Caco-2 (cell line): ENCODE data around the gene CLDN7. TPM values are rescaled to one million over a fixed set of nuclear protein-coding genes. Genes with fewer than 3 reads are reported as not detected.
A peak's percentile ranks its signal among the peaks of the same experiment; 100 is the strongest.

ENCODE experiments used
- BruUV-seq: library from RNA; stranded (reverse); fragments of 400-500 nt; replicated peaks from 2 replicates; lab custom pipeline; 2021; lab: Mats Ljungman, UMichigan
- CTCF ChIA-PET: fragments of 300-600 bp; sonication (Branson Sonifier 250); formaldehyde crosslinking; loops from one replicate; lab custom pipeline; 2022; ENCODE audit warnings: antibody characterized with exemption; lab: Charles Lee
- POLR2A ChIA-PET: fragments of 300-600 bp; sonication (Branson Sonifier 250); formaldehyde crosslinking; loops from one replicate; lab custom pipeline; 2022; ENCODE audit warnings: antibody characterized with exemption; lab: Charles Lee
- DNase-seq, 2 experiments: peaks; one replicate each; pipeline versions ENCODE4 v3.0.0 to v3.0.0-alpha.2; 2020 to 2022
- H3K27me3 ChIP-seq: replicated peaks from 2 replicates; pipeline ENCODE4 v1.6.0; 2011; ENCODE audit warnings: low read length; ENCODE audit not compliant: control insufficient read depth, insufficient read depth
- H3K36me3 ChIP-seq: 2 replicates; pipeline ENCODE4 v1.5.1; 2011; ENCODE audit warnings: low read length; ENCODE audit not compliant: control insufficient read depth, insufficient read depth
- H3K4me1 ChIP-seq: fragments of 250-450 bp; sonication (Bioruptor Pico); 2 replicates; pipeline ENCODE4 v1.5.1; 2020; ENCODE audit warnings: mild to moderate bottlenecking
- H3K4me3 ChIP-seq: 2 replicates; pipeline ENCODE4 v1.5.1; 2011; ENCODE audit warnings: low read depth, mild to moderate bottlenecking, control low read depth, low read length
- H3K9me3 ChIP-seq: fragments of 250-450 bp; sonication (Bioruptor Pico); 2 replicates; pipeline ENCODE4 v1.5.1; 2020; ENCODE audit warnings: mild to moderate bottlenecking, moderate library complexity
- H3K27ac Mint-ChIP-seq: one replicate; pipeline ENCODE4 v1.8.0; 2022; ENCODE audit warnings: mixed read lengths; ENCODE audit not compliant: unreplicated experiment
- H3K27me3 Mint-ChIP-seq: one replicate; pipeline ENCODE4 v1.8.0; 2022; ENCODE audit warnings: mixed read lengths; ENCODE audit not compliant: insufficient read depth, unreplicated experiment
- H3K36me3 Mint-ChIP-seq: one replicate; pipeline ENCODE4 v1.8.0; 2022; ENCODE audit warnings: mild to moderate bottlenecking, mixed read lengths; ENCODE audit not compliant: insufficient read depth, unreplicated experiment
- H3K4me1 Mint-ChIP-seq: one replicate; pipeline ENCODE4 v1.8.0; 2022; ENCODE audit warnings: low read depth, mixed read lengths; ENCODE audit not compliant: unreplicated experiment
- H3K4me3 Mint-ChIP-seq: one replicate; pipeline ENCODE4 v1.8.0; 2022; ENCODE audit warnings: mild to moderate bottlenecking, moderate library complexity, mixed read lengths; ENCODE audit not compliant: unreplicated experiment
- H3K9me3 Mint-ChIP-seq: one replicate; pipeline ENCODE4 v1.8.0; 2022; ENCODE audit warnings: mixed read lengths; ENCODE audit not compliant: unreplicated experiment
- intact Hi-C: fragments of 100-400 bp; cut with micrococcal nuclease; formaldehyde crosslinking; loops from one replicate; pipeline ENCODE4 v1.10.0; 2022; ENCODE audit not compliant: unreplicated experiment
- total RNA-seq: library from RNA; stranded (reverse); gene quantifications from 2 replicates; pipeline ENCODE4 v1.2.3, GENCODE V29; 2022
- TF ChIP-seq, protein P1 (sequence below), 2 experiments: fragments of 200-600 bp in 1 of 2; IDR thresholded peaks; 1 replicate in 1 of 2; 2 replicates in 1 of 2; pipeline versions ENCODE4 v1.5.1 to v1.8.0; 2011 to 2022; ENCODE audit warnings: antibody characterized with exemption in 1 of 2, control low read depth in 1 of 2, inconsistent platforms in 1 of 2, low read depth in 1 of 2, low read length in 1 of 2, mild to moderate bottlenecking in 1 of 2, moderate library complexity in 1 of 2; ENCODE audit not compliant: insufficient read depth in 1 of 2, severe bottlenecking in 1 of 2, unreplicated experiment in 1 of 2

The CLDN7 gene
- total RNA-seq, 1 experiment from 2014 or later, result 111 TPM

DNA sequence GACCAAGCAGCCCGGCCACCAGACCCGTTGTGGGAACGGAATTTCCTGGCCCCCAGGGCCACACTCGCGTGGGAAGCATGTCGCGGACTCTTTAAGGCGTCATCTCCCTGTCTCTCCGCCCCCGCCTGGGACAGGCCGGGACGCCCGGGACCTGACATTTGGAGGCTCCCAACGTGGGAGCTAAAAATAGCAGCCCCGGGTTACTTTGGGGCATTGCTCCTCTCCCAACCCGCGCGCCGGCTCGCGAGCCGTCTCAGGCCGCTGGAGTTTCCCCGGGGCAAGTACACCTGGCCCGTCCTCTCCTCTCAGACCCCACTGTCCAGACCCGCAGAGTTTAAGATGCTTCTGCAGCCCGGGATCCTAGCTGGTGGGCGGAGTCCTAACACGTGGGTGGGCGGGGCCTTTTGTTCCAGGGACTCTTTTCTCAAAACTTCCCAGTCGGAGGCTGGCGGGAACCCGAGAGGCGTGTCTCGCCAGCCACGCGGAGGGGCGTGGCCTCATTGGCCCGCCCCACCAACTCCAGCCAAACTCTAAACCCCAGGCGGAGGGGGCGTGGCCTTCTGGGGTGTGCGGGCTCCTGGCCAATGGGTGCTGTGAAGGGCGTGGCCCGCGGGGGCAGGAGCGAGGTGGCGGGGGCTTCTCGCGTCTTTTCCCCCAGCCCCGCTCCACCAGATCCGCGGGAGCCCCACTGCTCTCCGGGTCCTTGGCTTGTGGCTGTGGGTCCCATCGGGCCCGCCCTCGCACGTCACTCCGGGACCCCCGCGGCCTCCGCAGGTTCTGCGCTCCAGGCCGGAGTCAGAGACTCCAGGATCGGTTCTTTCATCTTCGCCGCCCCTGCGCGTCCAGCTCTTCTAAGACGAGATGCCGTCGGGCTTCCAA is 19.0 kb upstream of the CLDN7 start, which contains the start of gene SLC2A4:
TSS of gene SLC2A4 (plus strand) at position 645 of the 879 bp plus-strand sequence. CDS start at position 862, 217 bp downstream.
- intact Hi-C loops, result loop anchor here (1.0 kb wide), 1 partner anchor 13 kb away; the partner anchor contains the start of gene YBX2
- H3K36me3 Mint-ChIP-seq, result peaks cover 5% of the 10 kb centered on the region
- no TSS peak for BruUV-seq

DNA sequence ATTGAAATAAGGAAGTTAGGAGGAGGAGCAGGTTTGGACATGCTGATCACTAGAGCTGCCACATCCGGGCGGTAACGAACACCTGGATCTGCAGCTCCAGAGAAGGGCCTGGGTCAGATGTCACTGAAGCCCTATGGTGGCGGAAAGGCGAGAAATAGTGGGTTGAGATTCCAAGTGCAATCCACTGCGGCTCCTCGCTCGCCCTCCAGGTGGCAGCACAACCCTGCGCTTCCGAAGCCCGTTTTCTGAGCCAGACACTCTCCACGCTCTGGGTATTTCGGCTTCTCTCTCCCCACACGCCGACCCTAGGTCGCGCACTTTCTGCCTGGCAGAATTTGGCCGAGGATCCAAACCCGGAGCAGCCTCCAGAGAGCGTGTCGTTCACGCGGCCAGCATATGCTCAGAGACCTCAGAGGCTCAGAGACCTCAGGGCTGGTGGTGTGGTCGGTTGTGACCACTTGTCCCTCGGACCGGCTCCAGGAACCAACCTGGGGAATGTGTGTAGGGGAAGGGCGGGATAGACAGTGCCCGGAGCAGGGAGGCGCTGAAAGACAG is 18.3 kb upstream of the CLDN7 start:
- intact Hi-C loops, result loop anchor here (1.0 kb wide), 2 partner anchors 14 to 65 kb away; partner anchors contain the start of gene YBX2
- Mint-ChIP-seq H3K9me3 (no peaks in the 10 kb centered on the region), H3K4me3 (peak overlapping the region; percentile 85), H3K4me1 (peaks cover 8% of the 10 kb centered on the region), H3K36me3 (peaks cover 5% of the 10 kb centered on the region), H3K27me3 (no peaks in the 10 kb centered on the region), H3K27ac (peak overlapping the region; percentile 85)
- Histone ChIP-seq H3K4me3 (peak overlapping the region; percentile 38), H3K36me3 (no peaks in the 10 kb centered on the region), H3K4me1 (peaks cover 3% of the 10 kb centered on the region; the same call in 1 of the 2 replicates), H3K9me3 (no peaks in the 10 kb centered on the region), H3K27me3 (no peaks in the 10 kb centered on the region)
- no TSS peak for BruUV-seq
- DNase-seq, result peak; percentile 67 to 81
- POLR2A ChIA-PET, result interaction anchor here (0.8 to 1.5 kb wide), 3 partner anchors 11 to 124 kb away, joined by 3 to 5 read pairs (median 3); partner anchors contain the start of gene TMEM256
- CTCF ChIA-PET, result interaction anchor here (0.7 to 1.8 kb wide), 5 partner anchors 11 to 370 kb away, joined by 3 to 20 read pairs (median 6); partner anchors contain the start of gene ATP1B2
- TF ChIP-seq, protein P1, sequence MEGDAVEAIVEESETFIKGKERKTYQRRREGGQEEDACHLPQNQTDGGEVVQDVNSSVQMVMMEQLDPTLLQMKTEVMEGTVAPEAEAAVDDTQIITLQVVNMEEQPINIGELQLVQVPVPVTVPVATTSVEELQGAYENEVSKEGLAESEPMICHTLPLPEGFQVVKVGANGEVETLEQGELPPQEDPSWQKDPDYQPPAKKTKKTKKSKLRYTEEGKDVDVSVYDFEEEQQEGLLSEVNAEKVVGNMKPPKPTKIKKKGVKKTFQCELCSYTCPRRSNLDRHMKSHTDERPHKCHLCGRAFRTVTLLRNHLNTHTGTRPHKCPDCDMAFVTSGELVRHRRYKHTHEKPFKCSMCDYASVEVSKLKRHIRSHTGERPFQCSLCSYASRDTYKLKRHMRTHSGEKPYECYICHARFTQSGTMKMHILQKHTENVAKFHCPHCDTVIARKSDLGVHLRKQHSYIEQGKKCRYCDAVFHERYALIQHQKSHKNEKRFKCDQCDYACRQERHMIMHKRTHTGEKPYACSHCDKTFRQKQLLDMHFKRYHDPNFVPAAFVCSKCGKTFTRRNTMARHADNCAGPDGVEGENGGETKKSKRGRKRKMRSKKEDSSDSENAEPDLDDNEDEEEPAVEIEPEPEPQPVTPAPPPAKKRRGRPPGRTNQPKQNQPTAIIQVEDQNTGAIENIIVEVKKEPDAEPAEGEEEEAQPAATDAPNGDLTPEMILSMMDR (IDR thresholded peaks at IDR 0.05; ENCODE audit: insufficient read depth in 1 of 2, low read depth in 1 of 2, low read length in 1 of 2, severe bottlenecking in 1 of 2, unreplicated experiment in 1 of 2), result peak; percentile 59 to 68

More for the DNA sequence above, 19.0 kb upstream of the CLDN7 start, which contains the start of gene SLC2A4:
- Histone ChIP-seq H3K27me3 (no peaks in the 10 kb centered on the region), H3K36me3 (no peaks in the 10 kb centered on the region), H3K4me3 (peak within 1 kb of the TSS; percentile 54), H3K4me1 (peaks cover 3% of the 10 kb centered on the region; the same call in 1 of the 2 replicates), H3K9me3 (no peaks in the 10 kb centered on the region)
- peak within 1 kb of the TSS; percentile 85 for H3K4me3 Mint-ChIP-seq
- no peaks in the 10 kb centered on the region for H3K27me3 Mint-ChIP-seq
- H3K9me3 Mint-ChIP-seq, result no peaks in the 10 kb centered on the region
- TF ChIP-seq, protein P1 (IDR thresholded peaks at IDR 0.05; ENCODE audit: insufficient read depth in 1 of 2, low read depth in 1 of 2, low read length in 1 of 2, severe bottlenecking in 1 of 2, unreplicated experiment in 1 of 2), result no peak
- POLR2A ChIA-PET, result interaction anchor here (0.6 to 1.5 kb wide), 5 partner anchors 10 to 279 kb away, joined by 3 to 5 read pairs (median 3); partner anchors contain the start of gene TMEM256
- CTCF ChIA-PET, result interaction anchor here (0.6 to 1.8 kb wide), 9 partner anchors 11 to 603 kb away, joined by 3 to 20 read pairs (median 6); partner anchors contain the start of gene ATP1B2
- peak; percentile 91 to 92 for DNase-seq
- peaks cover 8% of the 10 kb centered on the region for H3K4me1 Mint-ChIP-seq
- peak within 1 kb of the TSS; percentile 85 for H3K27ac Mint-ChIP-seq

DNA sequence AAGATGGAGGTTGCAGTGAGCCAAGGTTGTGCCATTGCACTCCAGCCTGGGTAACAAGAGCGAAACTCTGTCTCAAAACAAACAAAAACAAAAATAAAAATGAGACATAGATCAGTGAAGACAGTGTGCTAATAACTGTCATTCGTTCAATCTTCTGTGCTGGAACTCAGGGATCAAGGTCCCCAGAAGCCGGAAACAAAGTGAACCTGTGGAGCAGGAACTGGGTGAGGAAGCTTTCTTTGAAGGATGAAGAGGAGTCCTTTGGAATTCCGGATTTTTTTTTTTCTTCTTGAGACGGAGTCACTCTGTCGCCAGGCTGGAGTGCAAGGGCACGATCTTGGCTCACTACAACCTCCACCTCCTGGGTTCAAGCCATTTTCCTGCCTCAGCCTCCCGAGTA is 17.2 kb upstream of the CLDN7 start:
- no TSS peak for BruUV-seq
- DNase-seq, result no peak
- Mint-ChIP-seq H3K27ac (no peak overlapping the region), H3K4me1 (peaks cover 8% of the 10 kb centered on the region), H3K4me3 (no peak overlapping the region), H3K36me3 (peaks cover 5% of the 10 kb centered on the region), H3K27me3 (no peaks in the 10 kb centered on the region), H3K9me3 (no peaks in the 10 kb centered on the region)
- no peaks in the 10 kb centered on the region for H3K27me3 ChIP-seq
- no peaks in the 10 kb centered on the region for H3K36me3 ChIP-seq
- H3K4me3 ChIP-seq, result no peak overlapping the region
- intact Hi-C loops, result no loop called here
- no peaks in the 10 kb centered on the region for H3K9me3 ChIP-seq
- ChIA-PET POLR2A (no interaction called here), CTCF (no interaction called here)
- H3K4me1 ChIP-seq, result peaks cover 3% of the 10 kb centered on the region; the same call in 1 of the 2 replicates
- TF ChIP-seq, protein P1 (IDR thresholded peaks at IDR 0.05; ENCODE audit: insufficient read depth in 1 of 2, low read depth in 1 of 2, low read length in 1 of 2, severe bottlenecking in 1 of 2, unreplicated experiment in 1 of 2), result no peak
